Measurements from ENCODE around the gene TBC1D2B.
"Not testable (repeated sequence)": the region's sequence is repeated elsewhere in the genome, so short reads cannot be mapped to it uniquely, and the experiment has no call there.

Gene TBC1D2B

DNA sequence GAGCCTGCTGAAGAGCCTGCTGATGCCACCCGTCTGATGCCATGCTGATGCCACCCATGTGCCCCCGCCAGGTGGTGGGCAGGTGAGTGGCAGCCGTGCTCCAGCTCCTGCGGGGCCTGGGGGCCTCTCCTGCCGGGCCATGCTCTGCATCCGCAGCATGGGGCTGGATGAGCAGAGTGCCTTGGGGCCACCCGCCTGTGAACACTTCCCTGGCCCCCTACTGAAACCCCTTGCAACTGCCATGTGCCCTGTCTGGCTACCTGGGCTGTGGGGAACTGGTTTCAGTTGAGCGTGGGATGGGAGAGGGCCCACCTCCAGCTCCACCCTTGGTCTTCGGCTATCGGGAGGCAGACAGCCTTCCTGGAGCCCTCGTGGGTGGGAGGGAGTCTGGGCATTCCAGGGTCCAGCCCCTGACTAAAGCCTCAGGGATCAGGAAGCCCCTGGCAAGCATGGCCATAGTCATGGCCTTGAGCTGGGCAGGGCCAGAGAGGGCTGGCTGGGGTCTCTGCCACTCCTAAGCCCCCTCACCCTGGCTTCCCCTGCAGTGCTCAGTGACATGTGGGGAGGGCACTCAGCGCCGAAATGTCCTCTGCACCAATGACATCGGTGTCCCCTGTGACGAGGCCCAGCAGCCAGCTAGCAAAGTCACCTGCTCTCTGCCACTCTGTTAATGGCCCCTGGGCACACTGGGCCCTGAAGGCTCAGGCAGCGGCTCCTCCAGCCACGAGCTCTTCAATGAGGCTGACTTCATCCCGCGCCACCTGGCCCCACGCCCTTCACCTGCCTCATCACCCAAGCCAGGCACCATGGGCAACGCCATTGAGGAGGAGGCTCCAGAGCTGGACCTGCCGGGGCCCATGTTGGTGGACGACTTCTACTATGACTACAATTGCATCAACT is 92.2 kb downstream of the TBC1D2B start:
- no peak for DNase-seq

DNA sequence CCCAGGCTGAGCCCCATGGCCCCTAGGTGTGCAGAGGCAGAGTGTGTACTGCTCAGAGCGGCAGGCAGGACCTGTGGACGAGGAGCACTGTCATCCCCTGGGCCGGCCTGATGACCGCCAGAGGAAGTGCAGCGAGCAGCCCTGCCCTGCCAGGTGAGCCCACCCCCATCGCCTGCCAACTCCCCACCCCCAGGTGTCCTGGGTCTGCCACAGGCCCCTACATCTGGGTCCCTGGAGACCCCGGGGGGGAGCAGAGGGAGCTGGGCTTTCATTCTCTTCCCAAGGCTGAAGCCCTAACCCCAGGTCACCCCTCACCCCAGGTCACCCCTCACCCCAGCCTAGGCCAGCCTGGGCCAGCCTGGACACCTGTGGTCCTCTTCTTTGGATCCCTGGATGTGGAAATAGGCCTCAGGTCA is 93.1 kb downstream of the TBC1D2B start:
- DNase-seq = no peak

GRCh38 chr15:77983708-77984445 is 93.6 kb downstream of the TBC1D2B start:
- no peak for DNase-seq

DNA sequence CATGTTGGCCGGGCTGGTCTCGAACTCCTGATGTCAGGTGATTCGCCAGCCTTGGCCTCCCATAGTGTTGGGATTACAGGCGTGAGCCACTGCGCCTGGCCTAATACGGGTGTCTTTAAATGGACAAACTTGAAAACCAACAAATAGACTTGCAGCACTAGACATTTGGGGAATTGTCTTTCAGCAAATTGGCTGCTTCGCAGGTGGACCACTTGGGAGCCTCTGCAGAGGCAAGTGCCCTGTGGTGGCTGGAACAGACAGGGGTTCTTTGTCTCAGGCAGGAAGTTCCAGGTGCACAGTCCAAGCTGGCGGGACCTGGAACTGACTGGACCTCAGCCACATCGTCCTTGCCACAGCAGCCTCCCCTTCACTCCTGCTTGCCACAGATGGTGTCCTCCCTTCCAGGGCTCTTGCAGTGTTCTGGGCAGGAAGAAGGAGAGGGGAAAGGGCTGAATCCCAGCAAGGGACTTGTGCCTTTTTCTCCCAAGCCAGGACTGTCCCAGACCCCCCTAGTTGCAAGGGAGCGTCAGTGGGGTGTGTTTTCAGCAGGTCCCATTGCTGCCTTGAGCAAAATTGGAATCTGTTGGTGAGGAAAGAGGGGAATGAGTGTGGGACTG is 94.3 kb downstream of the TBC1D2B start:
- no peak for DNase-seq

- no peak for DNase-seq
These were observed 95.4 kb downstream of the TBC1D2B start for GRCh38 chr15:77982127-77982490.

- DNase-seq = no peak
These were observed 96.0 kb downstream of the TBC1D2B start for GRCh38 chr15:77981281-77982126.

DNA sequence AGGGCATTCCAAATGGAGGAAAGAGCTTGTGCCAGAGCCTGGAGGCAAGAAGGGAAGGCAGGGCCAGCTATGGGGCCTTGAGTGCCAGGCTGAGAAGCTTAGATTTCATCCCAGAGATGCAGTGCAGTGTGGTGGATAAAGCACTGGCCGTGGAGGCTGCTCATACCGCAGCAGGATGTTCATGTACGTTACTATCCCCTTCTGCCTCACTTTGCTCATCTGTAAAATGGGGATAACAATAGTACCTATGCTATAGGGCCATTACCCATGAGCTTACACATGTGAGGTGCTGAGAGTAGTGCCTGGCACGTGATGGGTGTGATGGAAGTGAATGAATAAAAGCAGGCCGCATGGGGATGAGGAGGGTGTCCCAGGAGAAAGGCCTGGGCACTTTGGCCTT is 96.8 kb downstream of the TBC1D2B start:
- not testable (repeated sequence) for DNase-seq

- no peak for DNase-seq
These were observed 97.4 kb downstream of the TBC1D2B start for GRCh38 chr15:77980098-77980497.

GRCh38 chr15:77979157-77979556 is 98.4 kb downstream of the TBC1D2B start:
- not testable (repeated sequence) for DNase-seq

DNA sequence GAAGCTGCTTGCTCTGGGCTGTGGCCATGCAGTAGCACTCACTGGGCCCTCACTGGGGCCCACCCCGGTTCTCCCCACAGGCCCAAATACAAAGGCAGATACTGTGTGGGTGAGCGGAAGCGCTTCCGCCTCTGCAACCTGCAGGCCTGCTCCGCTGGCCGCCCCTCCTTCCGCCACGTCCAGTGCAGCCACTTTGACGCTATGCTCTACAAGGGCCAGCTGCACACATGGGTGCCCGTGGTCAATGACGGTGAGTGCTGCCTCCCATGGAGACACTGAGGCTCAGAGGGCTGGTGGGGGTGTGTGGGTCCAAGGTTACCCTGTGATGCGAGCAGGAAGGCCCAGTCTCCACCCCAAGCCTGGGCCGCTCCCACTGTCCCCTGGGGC is 98.8 kb downstream of the TBC1D2B start:
- not testable (repeated sequence) for DNase-seq

DNA sequence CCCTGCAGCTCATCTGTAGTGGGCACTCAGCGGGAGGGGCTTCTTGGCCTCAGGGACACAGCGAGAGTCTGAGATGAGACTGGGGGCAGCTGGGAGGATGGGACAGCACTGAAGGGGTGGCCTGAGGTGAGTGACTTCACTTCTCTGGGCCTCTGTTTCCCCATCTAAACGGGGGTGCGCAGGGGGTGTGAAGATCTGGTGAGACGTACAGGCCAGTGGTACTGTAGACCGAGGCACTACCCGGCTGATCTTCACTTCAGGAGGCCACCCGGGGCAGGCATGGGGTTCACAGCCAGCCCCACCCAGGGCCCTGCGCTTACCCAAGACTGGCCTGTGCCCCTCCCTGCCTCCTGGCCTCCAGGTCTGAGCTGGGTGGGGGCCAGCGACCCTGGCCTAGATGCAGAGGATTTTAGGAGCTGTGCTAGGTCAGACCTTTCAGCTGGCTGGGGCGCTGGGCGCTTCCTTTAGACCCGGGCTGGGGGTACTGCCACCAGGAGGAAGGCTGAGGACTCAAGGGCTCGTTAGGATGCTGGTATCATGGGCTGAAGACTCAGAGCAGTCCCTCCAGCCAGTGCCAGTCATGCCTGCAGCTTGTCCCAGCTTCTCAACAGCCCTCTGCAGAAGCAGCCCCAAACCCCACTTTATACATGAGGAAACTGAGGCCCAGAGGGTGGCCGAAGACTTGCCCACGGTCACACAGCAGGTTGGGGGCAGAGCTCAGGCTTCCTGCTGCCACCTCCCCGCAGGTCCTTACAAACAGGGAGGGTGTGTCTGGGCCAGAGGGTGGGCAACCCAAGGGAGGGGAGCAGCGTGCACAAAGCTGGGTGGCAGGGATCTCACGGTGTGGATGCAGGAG is 99.4 kb downstream of the TBC1D2B start:
- DNase-seq = not testable (repeated sequence)

DNA sequence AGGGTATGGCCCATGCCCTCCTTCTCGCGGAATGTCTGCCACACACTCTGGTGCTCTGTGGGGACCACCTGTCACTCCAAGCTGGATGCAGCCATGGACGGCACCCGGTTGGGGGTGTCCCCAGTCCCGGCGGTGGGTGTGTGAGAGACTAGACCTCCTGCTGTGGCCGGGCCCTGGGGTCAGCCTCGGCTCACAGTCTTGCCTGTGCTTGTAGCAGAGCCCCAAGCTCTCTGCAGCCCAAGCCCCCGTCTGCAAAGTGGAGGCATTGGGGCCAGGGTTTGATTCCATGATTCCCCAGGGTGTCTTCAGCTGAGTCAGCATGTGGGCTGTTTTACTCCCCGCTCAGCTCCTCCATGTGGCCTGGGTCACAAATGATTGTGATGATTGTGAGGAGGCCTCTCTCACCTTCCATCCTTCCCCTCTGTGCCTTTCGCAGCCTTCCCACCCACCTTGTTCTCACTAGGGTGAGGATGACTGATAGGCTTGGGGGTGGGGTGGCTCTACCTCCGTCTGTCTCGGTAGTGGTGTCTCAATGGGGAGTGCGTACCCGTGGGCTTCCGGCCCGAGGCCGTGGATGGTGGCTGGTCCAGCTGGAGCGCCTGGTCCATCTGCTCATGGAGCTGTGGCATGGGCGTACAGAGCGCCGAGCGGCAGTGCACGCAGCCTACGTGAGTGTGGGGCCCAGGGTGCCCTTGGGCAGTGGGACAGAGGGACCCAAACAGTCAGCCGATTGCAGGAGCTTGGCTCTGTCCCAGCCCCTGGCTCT is 100.6 kb downstream of the TBC1D2B start:
- not testable (repeated sequence) for DNase-seq

DNA sequence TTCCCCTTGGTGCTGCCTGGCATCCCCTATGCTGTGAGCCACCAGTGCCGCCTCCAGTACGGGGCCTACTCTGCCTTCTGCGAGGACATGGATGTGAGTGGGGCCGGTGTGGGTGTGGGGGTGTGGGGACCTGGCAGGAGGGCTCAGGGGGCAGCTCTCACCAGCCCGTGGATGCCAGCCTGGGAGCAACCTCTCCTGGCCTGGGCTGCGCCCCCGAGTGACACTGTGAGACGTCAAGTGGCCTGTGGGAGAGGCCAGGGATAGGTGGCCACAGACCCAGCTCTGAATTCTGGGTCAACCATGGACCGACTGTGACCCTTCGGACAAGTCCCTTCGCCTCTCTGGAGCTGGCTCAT is 101.4 kb downstream of the TBC1D2B start:
- not testable (repeated sequence) for DNase-seq

GRCh38 chr15:77975332-77976094 is 102.0 kb downstream of the TBC1D2B start:
- DNase-seq = no peak

DNA sequence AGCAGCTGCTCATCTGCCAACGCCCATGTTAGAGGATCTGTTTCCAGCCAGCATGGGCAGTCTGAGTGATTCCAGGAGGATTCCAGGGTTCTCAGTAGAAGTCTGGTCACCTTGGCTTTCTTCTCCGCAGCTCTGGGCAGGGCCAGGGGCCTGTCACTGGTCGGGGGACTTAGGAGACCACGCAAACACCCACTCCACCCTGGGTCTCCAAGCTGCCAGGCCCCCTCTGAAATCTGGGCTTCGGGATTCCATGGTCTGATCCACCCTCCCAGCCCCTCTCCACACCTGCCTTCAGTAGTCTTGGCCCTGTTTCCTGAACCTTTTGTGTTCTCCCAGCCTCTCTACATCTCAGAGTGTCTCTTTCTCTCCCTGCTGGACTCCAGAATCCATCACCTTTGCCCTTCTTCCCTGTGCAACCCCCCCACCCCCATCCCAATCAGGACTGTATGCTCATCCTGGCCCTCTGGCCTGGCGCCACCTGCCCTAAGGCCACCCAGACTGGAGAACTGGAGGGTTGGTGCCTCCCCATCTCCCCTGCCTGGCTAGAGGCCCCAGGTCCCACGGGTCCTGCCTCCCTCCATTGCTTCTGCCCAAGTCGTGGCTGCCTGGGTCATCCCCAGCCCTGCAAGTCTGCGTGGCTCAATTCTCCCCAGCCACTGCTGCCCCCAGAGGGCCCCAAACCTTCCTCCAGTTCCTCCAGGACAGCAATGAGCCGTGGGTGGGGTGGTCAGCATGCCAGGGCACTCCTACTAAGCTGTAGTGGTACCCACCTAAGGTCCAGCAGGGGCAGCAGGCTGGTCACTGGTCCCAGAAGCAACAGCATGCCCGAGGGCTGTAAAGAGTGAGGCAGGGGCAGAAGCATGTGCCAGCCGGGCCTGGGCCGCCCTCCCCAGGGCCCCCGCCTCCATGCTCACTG is 102.8 kb downstream of the TBC1D2B start:
- no peak for DNase-seq

GRCh38 chr15:77974098-77974414 is 103.5 kb downstream of the TBC1D2B start:
- no peak for DNase-seq

- not testable (repeated sequence) for DNase-seq
These were observed 104.0 kb downstream of the TBC1D2B start for GRCh38 chr15:77973273-77974097.

- not testable (repeated sequence) for DNase-seq
These were observed 104.8 kb downstream of the TBC1D2B start for GRCh38 chr15:77972706-77973105.
